ENCODE results near the gene EHD4.

The EHD4 gene

DNA sequence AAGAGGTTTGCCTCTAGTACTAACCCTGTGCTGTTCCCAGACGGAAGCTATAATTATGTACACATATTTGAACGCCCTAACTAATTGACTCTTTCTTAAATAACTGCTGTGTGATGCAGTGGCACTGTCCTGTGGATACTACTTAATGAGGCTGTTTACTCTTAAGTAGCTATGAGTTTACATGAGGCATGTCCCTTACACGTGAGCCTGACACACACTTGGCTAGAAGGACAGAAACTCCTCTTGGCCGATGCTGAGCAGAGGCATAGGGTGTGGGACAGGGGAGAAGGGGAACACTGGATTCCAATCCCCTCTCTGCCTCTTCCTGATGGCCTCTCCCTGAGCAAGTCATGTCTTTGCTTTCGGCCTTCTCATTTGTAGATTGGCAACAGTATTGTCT is 21.9 kb downstream of the EHD4 start:
- Histone ChIP-seq H3K9me3 (ENCODE audit: control insufficient read depth, low read length) (no peaks in the 10 kb centered on the region), H2AFZ (no peak overlapping the region), H3K79me2 (no peaks in the 10 kb centered on the region), H3K27me3 (ENCODE audit: control insufficient read depth, insufficient read depth, low read length) (no peaks in the 10 kb centered on the region), H3K4me1 (peaks cover 6% of the 10 kb centered on the region), H3K27ac (no peak overlapping the region), H3K4me3 (ENCODE audit: low read depth, low read length) (no peak overlapping the region), H3K36me3 (ENCODE audit: control insufficient read depth, insufficient read depth, low read length) (no peaks in the 10 kb centered on the region), H3K9ac (no peak overlapping the region), H3K4me2 (ENCODE audit: low read length) (no peak overlapping the region)
- TF ChIP-seq, protein P1, sequence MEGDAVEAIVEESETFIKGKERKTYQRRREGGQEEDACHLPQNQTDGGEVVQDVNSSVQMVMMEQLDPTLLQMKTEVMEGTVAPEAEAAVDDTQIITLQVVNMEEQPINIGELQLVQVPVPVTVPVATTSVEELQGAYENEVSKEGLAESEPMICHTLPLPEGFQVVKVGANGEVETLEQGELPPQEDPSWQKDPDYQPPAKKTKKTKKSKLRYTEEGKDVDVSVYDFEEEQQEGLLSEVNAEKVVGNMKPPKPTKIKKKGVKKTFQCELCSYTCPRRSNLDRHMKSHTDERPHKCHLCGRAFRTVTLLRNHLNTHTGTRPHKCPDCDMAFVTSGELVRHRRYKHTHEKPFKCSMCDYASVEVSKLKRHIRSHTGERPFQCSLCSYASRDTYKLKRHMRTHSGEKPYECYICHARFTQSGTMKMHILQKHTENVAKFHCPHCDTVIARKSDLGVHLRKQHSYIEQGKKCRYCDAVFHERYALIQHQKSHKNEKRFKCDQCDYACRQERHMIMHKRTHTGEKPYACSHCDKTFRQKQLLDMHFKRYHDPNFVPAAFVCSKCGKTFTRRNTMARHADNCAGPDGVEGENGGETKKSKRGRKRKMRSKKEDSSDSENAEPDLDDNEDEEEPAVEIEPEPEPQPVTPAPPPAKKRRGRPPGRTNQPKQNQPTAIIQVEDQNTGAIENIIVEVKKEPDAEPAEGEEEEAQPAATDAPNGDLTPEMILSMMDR (IDR thresholded peaks at IDR 0.05), result no peak

DNA sequence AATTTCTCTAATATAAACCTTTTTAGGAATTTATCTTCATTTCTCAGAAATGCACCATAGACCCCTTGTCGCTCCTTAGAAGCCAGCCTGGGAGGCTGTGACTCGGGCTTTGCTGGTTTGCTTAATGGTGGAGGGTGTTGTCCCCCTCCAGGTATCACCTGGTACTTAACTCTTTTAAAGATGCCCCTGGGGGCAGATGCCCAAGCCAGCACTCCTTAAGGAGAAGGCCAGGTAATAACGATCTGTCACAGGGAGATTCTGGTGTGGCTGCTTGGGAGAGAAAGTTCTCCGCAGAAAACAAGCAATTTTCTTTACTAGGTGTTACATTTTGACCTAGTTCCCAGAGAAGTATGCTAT is 22.3 kb downstream of the EHD4 start:
- Histone ChIP-seq H3K4me1 (peaks cover 6% of the 10 kb centered on the region), H2AFZ (no peak overlapping the region), H3K36me3 (ENCODE audit: control insufficient read depth, insufficient read depth, low read length) (no peaks in the 10 kb centered on the region), H3K4me3 (ENCODE audit: low read depth, low read length) (no peak overlapping the region), H3K79me2 (no peaks in the 10 kb centered on the region), H3K27me3 (ENCODE audit: control insufficient read depth, insufficient read depth, low read length) (no peaks in the 10 kb centered on the region), H3K9me3 (ENCODE audit: control insufficient read depth, low read length) (no peaks in the 10 kb centered on the region), H3K4me2 (ENCODE audit: low read length) (no peak overlapping the region), H3K27ac (peak overlapping the region; percentile 39), H3K9ac (no peak overlapping the region)
- TF ChIP-seq, protein P1 (IDR thresholded peaks at IDR 0.05), result no peak

DNA sequence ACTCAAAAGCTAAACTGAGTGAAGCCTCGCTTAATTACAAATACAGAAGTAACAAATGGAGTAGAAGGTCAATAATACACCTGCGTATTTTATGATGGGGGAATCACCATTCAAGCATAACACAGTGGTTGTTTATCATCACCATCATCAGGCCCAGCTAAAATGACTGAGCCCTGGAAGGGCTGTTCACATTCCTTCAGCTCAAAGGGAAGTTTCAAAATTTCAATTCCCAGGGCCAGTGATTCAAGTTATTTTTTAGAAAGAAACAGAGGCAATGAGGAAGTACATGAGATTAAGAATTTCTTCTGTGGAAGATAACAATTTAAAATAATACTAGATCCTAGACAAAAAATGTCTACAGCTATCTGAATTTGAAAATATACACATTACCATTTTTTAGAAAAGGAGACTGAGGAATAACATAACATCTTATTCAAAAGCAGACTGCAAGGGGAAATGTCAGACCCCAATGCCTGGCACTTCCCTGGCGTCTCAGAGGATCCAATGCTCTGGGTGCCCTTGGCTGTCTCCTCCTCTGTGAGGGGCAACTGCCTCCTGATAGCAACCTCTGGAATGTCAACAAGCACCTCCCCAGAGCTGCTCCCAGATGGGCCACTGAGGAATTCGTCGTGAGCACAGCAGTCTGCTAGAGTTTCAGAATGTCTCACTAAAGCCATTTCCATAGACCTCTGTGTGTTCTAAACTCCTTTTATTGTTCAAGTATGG is 22.8 kb downstream of the EHD4 start:
- Histone ChIP-seq H3K9ac (no peak overlapping the region), H3K9me3 (ENCODE audit: control insufficient read depth, low read length) (no peaks in the 10 kb centered on the region), H3K4me2 (ENCODE audit: low read length) (no peak overlapping the region), H2AFZ (no peak overlapping the region), H3K79me2 (no peaks in the 10 kb centered on the region), H3K36me3 (ENCODE audit: control insufficient read depth, insufficient read depth, low read length) (no peaks in the 10 kb centered on the region), H3K4me3 (ENCODE audit: low read depth, low read length) (no peak overlapping the region), H3K27ac (peak overlapping the region; percentile 39), H3K4me1 (peaks cover 8% of the 10 kb centered on the region), H3K27me3 (ENCODE audit: control insufficient read depth, insufficient read depth, low read length) (no peaks in the 10 kb centered on the region)
- TF ChIP-seq, protein P1 (IDR thresholded peaks at IDR 0.05), result no peak

DNA sequence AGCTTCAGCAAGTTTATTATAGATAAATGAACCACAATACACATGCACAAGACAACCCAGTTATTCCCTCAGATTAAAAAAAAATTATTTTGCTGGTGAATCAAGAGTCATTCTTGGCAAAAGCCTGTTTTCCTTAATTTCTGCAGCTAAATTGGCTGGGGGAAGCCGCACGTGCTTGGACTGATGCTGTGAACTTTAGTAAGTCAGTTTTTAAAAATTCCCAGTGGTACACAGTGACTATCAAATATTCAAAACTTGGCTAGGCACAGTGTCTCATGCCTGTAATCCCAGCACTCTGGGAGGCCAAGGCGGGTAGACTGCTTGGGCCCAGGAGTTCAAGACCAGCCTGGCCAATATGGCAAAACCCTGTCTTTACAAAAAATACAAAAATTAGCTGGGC is 23.9 kb downstream of the EHD4 start:
- Histone ChIP-seq H3K4me3 (ENCODE audit: low read depth, low read length) (no peak overlapping the region), H3K4me1 (peaks cover 8% of the 10 kb centered on the region), H3K9me3 (ENCODE audit: control insufficient read depth, low read length) (no peaks in the 10 kb centered on the region), H3K4me2 (ENCODE audit: low read length) (no peak overlapping the region), H3K79me2 (peaks cover 3% of the 10 kb centered on the region), H3K36me3 (ENCODE audit: control insufficient read depth, insufficient read depth, low read length) (no peaks in the 10 kb centered on the region), H2AFZ (no peak overlapping the region), H3K9ac (no peak overlapping the region), H3K27ac (no peak overlapping the region), H3K27me3 (ENCODE audit: control insufficient read depth, insufficient read depth, low read length) (no peaks in the 10 kb centered on the region)
- TF ChIP-seq, protein P1 (IDR thresholded peaks at IDR 0.05), result no peak

DNA sequence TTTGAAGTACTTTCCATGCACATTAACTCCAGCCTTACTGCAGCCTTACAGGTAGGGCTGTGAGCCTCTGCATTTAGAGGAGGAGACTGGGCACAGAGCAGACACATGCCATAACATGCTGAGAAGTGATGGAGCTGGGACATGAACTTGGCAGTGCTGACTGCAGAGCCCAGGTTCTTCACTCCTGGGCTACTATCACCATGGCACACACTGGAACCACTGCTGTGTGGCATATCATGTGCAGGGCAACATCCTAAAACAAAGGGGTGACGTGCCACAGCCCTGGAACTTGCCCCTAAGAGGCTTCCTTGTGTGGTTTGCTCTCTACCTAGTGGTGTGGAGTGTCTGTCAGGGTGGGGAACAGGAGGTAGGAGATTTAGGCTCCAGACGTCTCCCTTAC is 25.4 kb downstream of the EHD4 start:
- no peak overlapping the region for H2AFZ ChIP-seq
- peaks cover 8% of the 10 kb centered on the region for H3K4me1 ChIP-seq
- H3K79me2 ChIP-seq, result peaks cover 3% of the 10 kb centered on the region
- H3K9ac ChIP-seq, result no peak overlapping the region
- TF ChIP-seq, protein P1 (IDR thresholded peaks at IDR 0.05), result no peak
- H3K4me3 ChIP-seq (ENCODE audit: low read depth, low read length), result no peak overlapping the region
- no peaks in the 10 kb centered on the region for H3K27me3 ChIP-seq (ENCODE audit: control insufficient read depth, insufficient read depth, low read length)
- H3K9me3 ChIP-seq (ENCODE audit: control insufficient read depth, low read length), result no peaks in the 10 kb centered on the region
- no peaks in the 10 kb centered on the region for H3K36me3 ChIP-seq (ENCODE audit: control insufficient read depth, insufficient read depth, low read length)
- H3K4me2 ChIP-seq (ENCODE audit: low read length), result no peak overlapping the region
- no peak overlapping the region for H3K27ac ChIP-seq
